K562 (cell line): Measurements from ENCODE around the gene GOLGA5. TPM values are rescaled to one million over a fixed set of nuclear protein-coding genes. Genes with fewer than 3 reads are reported as not detected.

ENCODE experiments used
- ARID2 ChIP-seq: fragments of 450-650 bp; IDR thresholded peaks from 2 replicates; pipeline ENCODE4 v1.6.1; 2017; ENCODE audit warnings: antibody characterized with exemption, mild to moderate bottlenecking
- CREB3L1 ChIP-seq: fragments of 450-650 bp; IDR thresholded peaks from 2 replicates; pipeline ENCODE4 v1.6.1; 2014; ENCODE audit warnings: low read depth, mild to moderate bottlenecking, moderate library complexity, borderline replicate concordance
- ELK1 ChIP-seq: sonication (generic); formaldehyde crosslinking; IDR thresholded peaks from 2 replicates; pipeline ENCODE4 v1.8.1; 2022; ENCODE audit warnings: missing genetic modification reagents
- EP400 ChIP-seq: fragments of 450-650 bp; IDR thresholded peaks from 2 replicates; pipeline ENCODE4 v1.6.1; 2017; ENCODE audit warnings: antibody characterized with exemption, mild to moderate bottlenecking, moderate library complexity
- GABPB1 ChIP-seq: sonication (generic); formaldehyde crosslinking; IDR thresholded peaks from 2 replicates; pipeline ENCODE4 v1.8.0; 2022; ENCODE audit warnings: mild to moderate bottlenecking, missing genetic modification reagents
- GATAD2B ChIP-seq: fragments of 450-650 bp; IDR thresholded peaks from 2 replicates; pipeline ENCODE4 v1.6.1; 2017; ENCODE audit warnings: mild to moderate bottlenecking, borderline replicate concordance
- HDGF ChIP-seq: fragments of 450-650 bp; IDR thresholded peaks from 2 replicates; pipeline ENCODE4 v1.6.1; 2016
- HNRNPUL1 ChIP-seq: fragments of 200-400 bp; formaldehyde crosslinking; IDR thresholded peaks from 2 replicates; pipeline ENCODE4 v1.6.1; 2017; ENCODE audit warnings: low read length
- JUND ChIP-seq, 2 experiments: IDR thresholded peaks; 2 replicates in 1 of 2; 3 replicates in 1 of 2; pipeline ENCODE4 v1.6.1; 2011; ENCODE audit warnings: borderline replicate concordance in 2 of 2, low read depth in 2 of 2, low read length in 2 of 2, improper control_type of control experiment in 1 of 2, missing biosample characterization in 1 of 2, missing genetic modification characterization in 1 of 2, missing genetic modification reagents in 1 of 2
- L3MBTL2 ChIP-seq: fragments of 450-650 bp; IDR thresholded peaks from 2 replicates; pipeline ENCODE4 v1.6.1; 2016; ENCODE audit warnings: mild to moderate bottlenecking, moderate library complexity
- MCM5 ChIP-seq: fragments of 450-650 bp; IDR thresholded peaks from 2 replicates; pipeline ENCODE4 v1.6.1; 2016; ENCODE audit warnings: low read depth
- MLLT1 ChIP-seq, 2 experiments: fragments of 450-650 bp; IDR thresholded peaks; 2 replicates each; pipeline ENCODE4 v1.6.1; 2016
- NFRKB ChIP-seq: fragments of 450-650 bp; IDR thresholded peaks from 2 replicates; pipeline ENCODE4 v1.6.1; 2016; ENCODE audit warnings: low read depth
- PHF8 ChIP-seq: fragments of 200-600 bp; sonication (generic); IDR thresholded peaks from 2 replicates; pipeline ENCODE4 v1.6.1; 2012; ENCODE audit warnings: mixed run types, mild to moderate bottlenecking, inconsistent platforms, low read length, moderate library complexity, borderline replicate concordance
- PKNOX1 ChIP-seq: fragments of 450-650 bp; IDR thresholded peaks from 2 replicates; pipeline ENCODE4 v1.6.1; 2016
- POLR2A ChIP-seq: fragments of 450-650 bp; conservative IDR thresholded peaks from 2 replicates; pipeline ENCODE4 v1.6.1; 2016
- RBFOX2 ChIP-seq: fragments of 200-400 bp; formaldehyde crosslinking; IDR thresholded peaks from 2 replicates; pipeline ENCODE4 v1.6.1; 2017; ENCODE audit warnings: low read depth, mild to moderate bottlenecking, low read length, moderate library complexity
- RUNX1 ChIP-seq: sonication (generic); IDR thresholded peaks from 2 replicates; pipeline ENCODE4 v1.6.1; 2016; ENCODE audit warnings: antibody characterized with exemption, low read depth
- SRSF3 ChIP-seq: fragments of 200-400 bp; formaldehyde crosslinking; IDR thresholded peaks from 2 replicates; pipeline ENCODE4 v1.6.1; 2016; ENCODE audit warnings: mild to moderate bottlenecking, low read length, moderate library complexity; ENCODE audit not compliant: insufficient read depth
- STAG1 ChIP-seq: sonication (generic); formaldehyde crosslinking; IDR thresholded peaks from 2 replicates; pipeline ENCODE4 v1.5.0; 2020; ENCODE audit warnings: missing genetic modification reagents, borderline replicate concordance
- XRCC5 ChIP-seq: fragments of 200-400 bp; formaldehyde crosslinking; IDR thresholded peaks from 2 replicates; pipeline ENCODE4 v1.6.1; 2017; ENCODE audit warnings: low read depth, mild to moderate bottlenecking, low read length
- ZNF274 ChIP-seq: IDR thresholded peaks from 2 replicates; pipeline ENCODE4 v1.6.1; 2011; ENCODE audit warnings: low read depth, mild to moderate bottlenecking, low read length, moderate library complexity, borderline replicate concordance
- ZNF436 ChIP-seq: fragments of 250-450, 450-650 bp; sonication (Bioruptor Pico); formaldehyde crosslinking; IDR thresholded peaks from 2 replicates; pipeline ENCODE4 v1.7.0; 2020; ENCODE audit warnings: mild to moderate bottlenecking
- ZNF639 ChIP-seq, 2 experiments: fragments of 200-800 bp in 1 of 2; sonication (Bioruptor generic) in 1 of 2; sonication (generic) in 1 of 2; formaldehyde crosslinking in 1 of 2; IDR thresholded peaks in 1 of 2; conservative IDR thresholded peaks in 1 of 2; 2 replicates each; pipeline versions ENCODE4 v1.5.0 to v1.6.1; 2016 to 2020; ENCODE audit warnings: missing compliant biosample characterization in 1 of 2, missing genetic modification characterization in 1 of 2, missing genetic modification reagents in 1 of 2
- polyA plus RNA-seq, 8 experiments: library from polyadenylated mRNA; depleted of rRNA in 4 of 8; stranded (reverse) in 5 of 8; unstranded in 3 of 8; fragments of >200 nt; fragmentation: Nextera tagmentation in 2 of 8; fragmentation: Illumina TruSeq in 1 of 8; extraction: Ambion mirVana in 2 of 8; extraction: Trizol in 1 of 8; gene quantifications; 2 replicates each; pipeline versions ENCODE4 v1.2.1 to v1.2.3, GENCODE V29; 2011 to 2014; ENCODE audit warnings: inconsistent platforms in 1 of 8, missing spikeins in 1 of 8
- total RNA-seq, 7 experiments: library from RNA; depleted of rRNA in 6 of 7; stranded (reverse); fragments of >200 nt in 6 of 7; fragmentation: Illumina TruSeq in 2 of 7; extraction: Trizol in 2 of 7; gene quantifications; 2 replicates each; pipeline versions ENCODE4 v1.2.1 to v1.2.3, GENCODE V29; 2011 to 2021; ENCODE audit warnings: low replicate concordance in 1 of 7

The GOLGA5 gene
- total and polyA plus RNA-seq, 9 of the 15 experiments (the other 6 are each of a cell fraction or from before 2014, with no cell fraction given), result 5.7 to 19.6 (median 12.7) TPM

GRCh38 chr14:92759300-92759678, 34.8 kb upstream of the GOLGA5 start (continued):
- peak; percentile 12; the same call in 1 of the 2 replicates for TF ChIP-seq PHF8
- no peak for TF ChIP-seq XRCC5
- TF ChIP-seq EP400, result peak; percentile 69
- TF ChIP-seq JUND (IDR thresholded peaks at IDR 0.05; ENCODE audit: borderline replicate concordance, low read depth, low read length), result no peak
- no peak for TF ChIP-seq JUND (tag; IDR thresholded peaks at IDR 0.05; ENCODE audit: borderline replicate concordance, low read depth, low read length)
- TF ChIP-seq MCM5, result no peak
- TF ChIP-seq HDGF, result no peak
- peak; percentile 51; the same call in 1 of the 2 replicates for TF ChIP-seq PKNOX1
- TF ChIP-seq HNRNPUL1, result no peak
- TF ChIP-seq GATAD2B, result no peak
- TF ChIP-seq SRSF3, result no peak
- 0 out of 2 replicates have a peak, but pooled peaks have one; percentile 44 for TF ChIP-seq L3MBTL2
- no peak for TF ChIP-seq ELK1
- 0 out of 2 replicates have a peak, but pooled peaks have one; percentile 32 for TF ChIP-seq RBFOX2
- TF ChIP-seq ZNF274, result no peak
- peak; percentile 55; the same call in 1 of the 2 replicates for TF ChIP-seq POLR2A
- no peak for TF ChIP-seq GABPB1 (CRISPR knock-in tag)
- TF ChIP-seq RUNX1, result no peak
- no peak for TF ChIP-seq STAG1 (CRISPR knock-in tag)
- no peak for TF ChIP-seq ZNF436
- TF ChIP-seq MLLT1 (IDR thresholded peaks at IDR 0.05), result no peak
- no peak for TF ChIP-seq ARID2
- TF ChIP-seq ZNF639 (CRISPR knock-in tag; conservative IDR thresholded peaks at IDR 0.05 in 1 of 2, IDR thresholded peaks at IDR 0.05 in 1 of 2), result peak in 1 of 2 experiments; percentile 62; a peak in 1 of 4 replicates
- peak; percentile 48; the same call in 1 of the 2 replicates for TF ChIP-seq NFRKB
- peak; percentile 72; the same call in 1 of the 2 replicates for TF ChIP-seq CREB3L1
